Superior temporal gyrus (tissue), 1 donor: ENCODE data around the gene GCNT2.
"Not testable (repeated sequence)": the region's sequence is repeated elsewhere in the genome, so short reads cannot be mapped to it uniquely, and the experiment has no call there.

Experiments
- DNase-seq: peaks from one replicate; pipeline ENCODE4 v3.0.0-alpha.2; 2016; ENCODE audit errors: extremely low spot score

The GCNT2 gene

DNA sequence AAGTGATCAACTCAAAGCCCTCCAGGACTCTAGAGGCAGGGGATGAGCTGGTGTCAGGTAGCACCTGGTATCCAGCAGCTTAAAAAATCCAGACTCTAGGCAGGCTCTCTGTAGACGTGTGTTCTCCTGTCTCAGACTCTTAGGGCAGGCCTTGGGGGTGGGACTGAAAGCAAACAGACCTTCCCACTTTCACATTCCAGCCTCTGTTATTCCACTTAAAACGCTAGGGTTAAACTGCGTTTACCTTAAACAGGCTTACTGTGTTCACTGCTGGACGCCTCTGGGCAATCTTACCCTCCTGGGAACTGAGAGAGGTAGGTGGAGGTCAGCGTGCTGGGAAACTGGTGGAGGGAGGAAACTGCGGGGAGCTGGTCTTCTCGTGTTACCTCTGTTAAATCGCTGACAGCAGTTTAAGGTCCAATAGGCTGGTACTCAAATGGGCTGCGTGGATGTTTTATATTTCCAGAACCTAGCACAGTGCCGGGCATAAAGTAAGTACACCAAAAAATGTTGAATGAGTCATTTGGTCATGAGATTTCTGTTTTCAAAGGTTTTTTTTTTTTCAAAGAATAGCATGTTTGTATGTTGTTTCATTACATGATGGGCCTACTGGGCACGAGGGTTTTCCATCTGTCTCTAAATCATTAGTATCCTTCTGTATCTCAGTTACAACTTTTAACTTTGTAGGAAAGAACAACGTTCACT is at the start of gene GCNT2:
TSS of gene GCNT2 (plus strand) at position 248 of the 705 bp plus-strand sequence. CDS start 7,561 bp downstream, outside the sequence.
- DNase-seq: no peak

DNA sequence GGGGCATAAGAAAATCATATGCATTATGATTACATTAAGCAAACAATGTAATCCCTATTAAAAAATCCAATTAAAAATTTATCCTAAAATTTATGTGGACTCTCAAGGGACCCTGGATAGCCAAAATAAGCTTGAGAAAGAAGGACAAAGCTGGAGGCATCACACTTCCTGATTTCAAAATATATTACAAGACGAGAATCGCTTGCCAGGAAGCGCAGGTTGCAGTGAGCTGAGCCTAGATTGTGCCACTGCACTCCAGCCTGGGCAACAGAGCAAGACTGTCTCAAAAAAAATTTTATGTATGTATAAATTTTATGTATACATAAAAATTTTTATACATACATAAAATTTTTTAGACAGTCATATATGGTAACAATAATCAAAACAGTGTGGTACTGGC is 48.5 kb upstream of the GCNT2 start:
- DNase-seq: no peak

DNA sequence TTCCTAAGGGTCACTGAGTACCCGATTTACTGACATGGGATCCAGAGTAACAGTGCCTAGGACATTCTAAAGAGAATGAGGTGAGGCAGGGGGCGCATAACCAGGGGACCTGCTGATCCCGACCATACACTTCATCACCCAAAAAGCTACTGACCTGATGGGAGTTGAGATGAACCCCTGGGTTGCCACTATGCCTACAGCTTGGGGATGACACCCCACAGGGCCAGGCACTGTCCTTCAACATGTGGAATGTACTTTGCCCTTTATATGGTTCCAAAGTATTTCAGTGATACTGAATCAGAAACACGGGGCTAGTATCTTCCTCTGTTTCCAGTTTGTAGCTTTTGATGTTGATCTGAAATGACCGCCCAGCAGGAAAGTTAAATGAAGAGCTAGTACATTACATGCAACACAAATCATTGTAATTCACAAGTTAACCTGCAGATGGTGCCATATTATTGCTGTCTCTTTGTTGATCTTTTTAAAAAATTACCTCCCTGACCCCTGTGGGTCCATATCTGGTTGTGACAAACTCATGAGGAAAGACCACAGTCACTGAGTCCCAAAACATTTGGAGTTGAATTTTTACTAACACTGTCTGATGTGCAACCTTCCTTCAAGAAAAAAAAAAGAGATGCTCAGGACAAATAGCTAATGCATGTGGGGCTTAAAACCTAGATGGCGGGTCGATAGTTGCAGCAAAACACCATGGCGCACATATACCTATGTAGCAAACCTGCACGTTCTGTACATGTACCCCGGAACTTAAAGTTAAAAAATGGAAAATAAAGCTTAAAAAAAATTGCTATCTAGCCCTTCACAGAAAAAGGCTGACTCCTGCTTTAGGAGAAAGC is 42.7 kb upstream of the GCNT2 start:
- peak; percentile 50 for DNase-seq

DNA sequence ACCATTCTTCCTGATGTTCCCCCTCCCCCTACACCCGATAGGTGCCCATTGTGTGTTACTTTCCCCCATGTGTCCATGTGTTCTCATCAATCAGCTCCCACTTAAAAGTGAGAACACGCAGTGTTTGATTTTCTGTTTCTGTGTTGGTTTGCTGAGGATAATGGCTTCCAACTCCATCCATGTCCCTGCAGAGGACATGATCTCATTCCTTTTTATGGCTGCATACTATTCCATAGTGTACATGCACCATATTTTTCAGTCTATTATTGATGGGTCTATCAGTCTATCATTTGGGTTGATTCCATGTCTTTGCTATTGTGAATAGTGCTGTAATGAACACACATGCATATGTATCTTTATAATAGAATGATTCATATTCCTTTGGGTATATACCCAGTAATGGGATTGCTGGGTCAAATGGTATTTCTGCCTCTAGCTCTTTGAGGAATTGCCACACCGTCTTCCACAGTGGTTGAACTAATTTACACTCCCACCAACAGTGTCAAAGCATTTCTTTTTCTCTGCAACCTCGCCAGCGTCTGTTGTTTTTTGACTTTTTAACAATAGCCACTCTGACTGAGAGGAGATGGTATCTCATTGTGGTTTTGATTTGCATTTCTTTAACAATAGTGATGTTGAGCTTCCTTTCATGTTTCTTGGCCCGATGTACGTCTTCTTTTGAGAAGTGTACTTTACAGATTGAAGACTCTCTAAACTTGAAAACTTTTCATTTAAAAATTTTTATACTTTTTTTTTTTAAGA is 41.0 kb upstream of the GCNT2 start:
- DNase-seq: no peak

DNA sequence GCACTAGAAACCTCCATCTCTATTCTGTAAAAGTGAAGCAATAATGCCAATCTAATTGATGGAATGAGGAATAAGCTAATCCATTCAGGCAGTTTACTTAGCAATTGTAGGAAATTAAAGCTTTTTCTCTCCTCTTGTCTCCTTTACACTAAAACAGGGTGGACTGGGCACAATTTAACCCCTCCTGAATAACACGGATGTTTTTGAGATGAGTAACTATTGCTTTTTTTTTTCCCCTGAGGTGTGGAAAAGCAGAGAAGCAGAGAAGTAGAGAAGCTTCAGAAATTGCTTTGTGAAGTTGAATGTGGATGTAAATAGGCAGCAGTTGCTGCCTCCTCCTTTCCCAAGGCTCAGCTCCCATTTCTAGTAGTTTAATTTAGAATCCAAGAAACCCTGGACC is 40.0 kb upstream of the GCNT2 start:
- no peak for DNase-seq

DNA sequence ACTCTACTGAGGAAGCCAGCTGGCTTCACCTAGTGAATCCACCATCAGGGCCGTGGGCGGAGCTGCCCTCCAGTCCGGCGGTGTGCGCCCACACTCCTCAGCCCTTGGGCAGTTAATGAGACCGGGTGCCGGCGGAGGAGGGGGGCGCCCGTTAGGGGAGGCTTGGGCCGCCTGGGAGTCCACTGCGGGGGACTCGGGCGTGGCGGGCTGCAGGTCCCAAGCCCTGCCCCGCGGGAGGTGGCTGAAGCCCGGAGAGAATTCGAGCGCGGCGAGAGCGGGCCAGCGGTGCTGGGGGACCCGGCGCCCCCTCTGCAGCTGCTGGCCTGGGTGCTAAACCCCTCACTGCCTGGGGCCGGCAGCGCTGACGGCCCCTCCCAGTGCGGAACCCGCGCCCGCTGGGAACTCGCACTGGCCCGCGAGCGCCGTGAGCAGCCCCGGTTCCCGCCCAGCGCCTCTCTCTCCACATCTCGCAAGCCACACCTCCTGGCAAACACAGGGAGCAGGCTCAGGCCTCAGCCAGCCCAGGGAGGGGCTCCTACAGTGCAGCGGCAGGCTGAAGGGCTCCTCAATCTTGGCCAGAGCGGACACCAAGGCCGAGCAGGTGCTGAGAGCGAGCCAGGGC is 38.4 kb upstream of the GCNT2 start:
- DNase-seq: no peak

DNA sequence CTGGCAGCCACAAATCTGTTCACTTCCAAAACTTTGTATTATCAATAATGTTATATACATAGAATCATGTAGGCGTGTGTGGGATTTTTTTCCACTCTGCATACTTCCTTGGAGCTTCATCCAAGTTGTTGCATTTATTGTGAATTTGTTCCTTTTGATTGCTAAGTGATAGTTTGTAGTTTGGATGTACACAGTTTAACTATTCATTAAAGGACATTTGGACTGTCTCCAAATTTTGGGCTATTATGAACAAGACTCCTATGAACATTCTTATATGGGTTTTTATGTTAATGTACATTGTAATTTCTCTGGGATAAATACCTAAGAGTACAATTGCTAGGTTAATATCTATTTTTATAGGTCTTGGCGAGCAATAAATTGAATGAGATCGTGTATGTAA is 36.2 kb upstream of the GCNT2 start:
- no peak for DNase-seq

DNA sequence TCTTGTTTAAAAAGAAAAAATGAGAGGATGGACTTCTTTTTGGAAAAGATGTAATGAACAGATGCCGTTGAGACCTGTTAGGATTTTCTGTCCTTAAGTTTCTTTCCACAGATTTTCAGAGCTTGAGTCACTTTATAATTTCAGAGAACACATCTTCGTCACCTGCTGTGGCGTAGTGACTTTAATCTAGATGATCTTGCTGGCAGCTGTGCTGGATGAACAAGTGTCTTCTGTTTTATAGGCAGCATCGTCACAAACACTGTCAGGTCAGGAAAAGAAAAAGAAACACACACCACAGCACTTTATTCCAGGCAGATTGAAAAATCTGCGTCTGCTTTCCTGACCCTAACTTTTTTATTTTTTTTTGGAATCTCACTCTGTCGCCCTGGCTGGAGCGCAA is 35.7 kb upstream of the GCNT2 start:
- no peak for DNase-seq

DNA sequence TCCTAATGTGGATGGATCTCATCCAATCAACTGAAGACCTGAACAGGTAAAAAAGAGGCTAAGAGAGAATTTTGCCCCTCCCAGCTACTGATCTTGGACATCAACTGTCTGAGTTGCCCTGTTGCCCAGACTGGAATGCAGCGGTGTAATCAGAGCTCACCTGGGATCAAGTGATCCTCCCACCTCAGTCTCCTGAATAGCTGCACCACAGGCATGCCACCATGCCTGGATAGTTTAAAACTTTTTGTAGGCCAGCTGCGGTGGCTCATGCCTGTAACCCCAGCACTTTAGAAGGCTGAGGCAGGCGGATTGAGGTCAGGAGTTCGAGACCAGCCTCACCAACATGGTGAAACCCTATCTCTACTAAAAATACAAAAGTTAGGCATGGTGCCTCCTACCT is 34.9 kb upstream of the GCNT2 start:
- no peak for DNase-seq

DNA sequence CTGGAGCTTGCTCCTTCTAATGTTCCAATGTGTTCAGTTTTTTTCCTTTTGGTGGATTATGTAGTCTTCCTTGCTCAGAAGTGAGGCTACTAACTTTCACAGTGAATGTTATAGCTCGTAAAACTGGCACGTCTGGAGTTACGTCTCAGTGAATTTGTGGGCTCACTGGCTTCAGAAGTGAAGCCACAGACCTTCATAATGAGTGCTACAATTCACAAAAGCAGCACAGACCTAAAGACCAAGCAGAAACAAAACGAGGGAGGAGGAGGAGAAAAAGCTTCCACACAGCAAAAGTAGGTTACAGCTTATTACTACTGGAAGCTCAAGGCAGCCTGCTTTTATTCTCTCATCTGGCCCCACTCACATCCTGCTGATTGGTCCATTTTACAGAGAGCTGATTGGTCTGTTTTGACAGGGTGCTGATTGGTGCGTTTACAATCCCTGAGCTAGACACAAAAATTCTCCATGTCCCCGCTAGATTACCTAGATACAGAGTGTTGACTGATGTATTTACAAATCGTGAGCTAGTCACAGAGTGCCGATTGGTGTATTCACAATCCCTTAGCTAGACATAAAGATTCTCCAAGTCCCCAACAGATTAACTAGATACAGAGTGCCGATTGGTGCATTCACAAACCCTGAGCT is 34.1 kb upstream of the GCNT2 start:
- DNase-seq: not testable (repeated sequence)

DNA sequence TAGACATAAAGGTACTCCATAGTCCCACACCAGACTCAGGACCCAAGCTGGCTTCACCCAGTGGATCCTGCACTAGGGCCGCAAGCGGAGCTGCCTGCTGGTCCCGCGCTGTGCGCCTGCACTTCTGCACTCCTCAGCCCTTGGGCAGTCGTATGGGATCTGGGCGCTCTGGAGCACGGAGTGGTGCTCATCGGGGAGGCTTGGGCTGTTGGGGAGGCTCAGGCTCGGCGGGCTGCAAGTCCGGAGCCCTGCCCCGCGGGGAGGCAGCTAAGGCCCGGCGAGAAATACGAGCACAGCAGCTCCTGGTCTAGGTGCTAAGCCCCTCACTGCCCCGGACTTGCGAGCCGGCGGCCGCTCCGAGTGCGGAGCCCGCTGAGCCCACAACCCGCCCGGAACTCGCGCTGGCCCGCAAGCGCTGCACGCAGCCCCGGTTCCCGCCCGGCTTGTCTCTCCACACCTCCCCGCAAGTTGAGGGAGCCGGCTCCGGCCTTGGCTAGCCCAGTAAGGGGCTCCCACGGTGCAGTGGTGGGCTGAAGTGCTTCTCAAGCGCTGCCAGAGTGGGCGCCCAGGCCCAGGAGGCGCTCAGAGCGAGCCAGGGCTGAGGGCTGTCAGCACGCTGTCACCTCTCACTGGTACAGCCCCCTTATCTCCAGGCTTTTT is 33.4 kb upstream of the GCNT2 start:
- DNase-seq: no peak

DNA sequence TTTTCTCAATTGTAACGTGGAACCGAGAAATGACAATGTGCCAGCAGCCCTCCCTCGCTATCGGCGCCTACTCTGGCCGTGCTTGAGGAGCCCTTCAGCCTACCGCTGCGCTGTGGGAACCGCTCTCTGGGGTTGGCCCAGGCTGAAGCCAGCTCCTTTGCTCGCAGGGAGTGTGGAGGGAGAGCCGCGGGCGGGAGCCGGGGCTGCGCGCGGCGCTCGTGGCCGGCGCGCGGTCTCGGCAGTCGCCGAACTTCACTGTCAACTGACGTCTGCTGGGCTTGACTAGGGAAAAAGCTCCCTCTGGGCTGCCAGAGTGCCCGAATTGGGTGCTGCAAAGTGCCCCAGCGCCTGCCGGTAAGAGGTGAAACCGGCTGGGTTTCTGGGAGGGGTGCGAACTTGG is 29.7 kb upstream of the GCNT2 start:
- no peak for DNase-seq

DNA sequence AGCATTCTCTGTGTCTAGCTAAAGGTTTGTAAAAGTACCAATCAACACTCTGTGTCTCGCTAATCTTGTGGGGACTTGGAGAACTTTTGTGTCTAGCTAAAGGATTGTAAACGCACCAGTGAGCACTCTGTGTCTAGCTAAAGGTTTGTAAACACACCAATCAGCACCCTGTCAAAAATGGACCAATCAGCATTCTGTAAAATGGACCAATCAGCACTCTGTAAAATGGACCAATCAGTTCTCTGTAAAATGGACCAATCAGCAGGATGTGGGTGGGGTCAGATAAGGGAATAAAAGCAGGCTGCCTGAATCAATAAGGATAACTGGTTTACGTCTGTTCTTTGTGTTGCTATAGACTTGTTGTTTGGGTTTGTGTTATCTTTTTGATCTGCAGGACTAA is 29.2 kb upstream of the GCNT2 start:
- not testable (repeated sequence) for DNase-seq

DNA sequence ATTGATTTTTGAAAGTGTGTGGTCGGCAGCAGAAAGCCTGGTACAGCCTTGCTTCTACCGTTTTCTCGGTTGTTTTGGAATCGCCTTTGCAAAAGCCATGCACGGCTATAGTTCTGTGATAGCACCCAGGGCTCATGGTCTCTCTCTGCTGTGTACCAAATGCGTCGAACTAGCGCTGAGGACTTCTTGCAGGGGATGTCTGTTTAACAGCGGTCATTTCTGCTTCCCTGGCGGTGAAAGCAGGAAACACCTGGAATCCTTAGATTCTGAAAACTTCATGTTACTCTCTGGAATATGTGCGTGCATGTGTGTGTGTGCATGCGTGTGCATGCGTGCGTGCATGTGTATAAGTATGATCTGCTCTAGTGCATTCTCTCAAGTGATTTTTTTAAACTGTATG is 26.1 kb upstream of the GCNT2 start:
- no peak for DNase-seq

DNA sequence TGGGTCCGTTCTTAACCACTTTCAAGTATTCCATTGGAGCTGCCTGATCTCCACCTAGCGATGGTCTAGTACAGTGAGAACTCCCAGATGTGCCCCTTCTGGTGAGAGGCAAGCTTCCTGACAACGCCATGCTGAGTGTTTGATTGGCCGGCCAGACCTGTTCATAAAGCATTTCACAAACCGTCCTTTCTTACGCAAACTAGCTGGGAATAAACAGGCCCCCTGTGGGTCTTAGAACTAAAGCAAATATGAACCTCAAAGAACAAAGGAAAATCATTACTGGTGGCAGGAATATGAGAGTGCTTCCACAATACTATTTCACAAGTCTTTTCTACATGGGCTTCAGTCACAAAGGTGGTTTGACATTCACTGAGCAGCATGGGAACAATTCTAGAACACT is 15.6 kb upstream of the GCNT2 start:
- no peak for DNase-seq

DNA sequence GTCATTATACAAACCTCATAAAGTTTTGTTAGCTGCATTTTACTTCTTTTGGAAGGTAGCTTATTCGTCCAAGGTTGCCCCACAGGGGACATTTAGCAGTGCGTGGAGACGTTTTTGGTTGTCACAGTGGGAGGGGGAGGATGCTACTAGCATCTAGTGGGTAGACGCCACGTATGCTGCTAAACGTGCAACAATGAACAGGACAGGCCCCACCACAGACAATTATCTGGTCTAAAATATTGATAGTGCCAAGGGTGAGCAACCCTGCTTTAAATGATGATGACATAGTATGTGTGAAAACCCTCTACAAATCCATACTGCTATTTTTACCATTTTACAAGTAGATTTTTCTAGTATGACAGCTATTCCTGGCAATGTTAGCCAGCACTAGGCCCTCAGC is 13.9 kb upstream of the GCNT2 start:
- no peak for DNase-seq

DNA sequence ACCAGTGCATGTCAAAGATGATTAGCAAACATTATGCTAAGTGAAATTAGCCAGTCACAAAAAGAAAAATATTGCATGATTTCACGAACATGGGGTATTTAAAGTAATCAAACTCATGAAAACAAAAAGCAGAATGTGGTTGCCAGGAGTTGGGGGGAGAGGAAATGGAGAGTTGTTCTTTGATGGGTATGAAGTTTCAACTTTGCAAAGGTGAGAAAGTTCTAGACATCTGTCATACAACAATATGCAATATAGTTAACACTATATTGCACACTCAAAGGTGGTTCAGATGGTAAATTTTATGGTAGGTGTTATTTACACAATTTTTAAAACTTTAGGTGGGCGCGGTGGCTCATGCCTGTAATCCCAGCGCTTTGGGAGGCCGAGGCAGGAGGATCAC is 13.4 kb upstream of the GCNT2 start:
- DNase-seq: no peak

DNA sequence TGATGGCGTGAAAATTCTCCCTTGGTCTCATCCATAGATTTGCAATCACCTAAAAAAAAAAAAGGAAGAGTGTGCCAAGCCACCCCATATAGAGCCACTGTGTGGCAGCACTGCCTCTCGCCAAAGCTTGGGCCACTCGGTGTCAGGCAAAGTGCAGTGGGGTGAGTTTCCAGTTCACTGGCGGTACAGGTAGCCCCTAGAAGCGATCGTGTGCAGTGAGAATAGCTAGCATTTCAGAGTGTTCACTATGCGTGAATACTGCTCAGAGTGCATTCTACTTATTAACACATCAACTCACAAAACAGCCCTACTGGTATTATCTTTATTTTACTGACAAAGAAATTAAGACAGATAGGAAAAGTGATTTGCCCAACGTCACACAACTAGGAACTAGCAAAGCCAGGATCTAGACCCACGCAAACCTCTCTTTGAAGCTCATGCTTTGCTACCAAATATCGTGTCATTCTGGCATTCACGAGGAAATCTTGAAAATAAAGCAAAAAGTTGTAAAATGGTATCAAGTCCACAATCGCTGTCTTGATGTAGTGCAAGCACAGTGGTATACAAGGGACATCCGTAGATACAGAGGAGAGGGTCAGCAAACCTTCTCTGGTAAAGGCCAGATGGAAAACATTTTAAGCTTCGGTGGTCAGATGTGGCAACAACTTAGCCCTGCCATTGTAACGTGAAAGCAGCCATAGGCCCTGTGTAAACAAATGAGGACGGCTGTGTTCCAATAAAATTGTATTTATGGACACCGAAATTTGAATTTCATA is 10.4 kb upstream of the GCNT2 start:
- peak; percentile 63 for DNase-seq

DNA sequence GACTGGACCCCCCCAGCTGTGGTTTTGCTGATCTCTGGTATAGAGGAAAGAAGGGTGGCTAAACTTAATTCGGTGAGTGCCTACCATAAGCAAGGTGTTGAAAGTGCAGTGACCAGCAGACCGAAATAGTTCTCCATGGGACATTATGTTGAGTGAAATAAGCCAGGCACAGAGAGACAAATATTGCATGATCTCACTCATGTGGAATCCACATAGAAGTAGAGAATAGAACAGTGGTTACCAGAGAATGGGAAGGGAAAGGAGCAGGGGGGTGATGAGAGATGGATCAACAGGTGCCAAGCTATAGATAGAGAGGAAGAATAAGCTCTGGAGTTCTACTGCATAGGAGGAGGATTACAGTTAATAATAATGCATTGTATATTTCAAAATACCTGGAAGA is 9.7 kb upstream of the GCNT2 start:
- DNase-seq: no peak

DNA sequence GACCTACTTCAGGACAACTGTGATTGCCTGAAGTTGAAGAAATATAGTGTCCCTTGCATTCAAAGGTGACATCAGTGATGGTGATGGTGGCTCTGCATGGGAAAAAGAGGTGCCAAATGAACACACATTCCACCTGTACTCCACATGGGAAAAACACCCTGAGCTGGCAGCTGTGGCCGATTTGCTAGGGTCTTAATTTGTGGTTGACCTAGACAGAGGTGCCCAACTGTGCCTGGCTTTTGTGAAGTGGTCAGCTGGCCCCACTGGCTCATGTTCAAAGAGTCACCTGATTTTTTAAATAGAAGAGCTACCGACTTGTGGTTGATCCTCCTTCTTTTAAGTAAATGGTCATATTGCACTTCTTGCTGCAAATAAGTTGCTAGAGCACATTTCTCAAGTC is 7.6 kb upstream of the GCNT2 start:
- DNase-seq: no peak
